Measurements from ENCODE around the gene KCNJ16.

DNA sequence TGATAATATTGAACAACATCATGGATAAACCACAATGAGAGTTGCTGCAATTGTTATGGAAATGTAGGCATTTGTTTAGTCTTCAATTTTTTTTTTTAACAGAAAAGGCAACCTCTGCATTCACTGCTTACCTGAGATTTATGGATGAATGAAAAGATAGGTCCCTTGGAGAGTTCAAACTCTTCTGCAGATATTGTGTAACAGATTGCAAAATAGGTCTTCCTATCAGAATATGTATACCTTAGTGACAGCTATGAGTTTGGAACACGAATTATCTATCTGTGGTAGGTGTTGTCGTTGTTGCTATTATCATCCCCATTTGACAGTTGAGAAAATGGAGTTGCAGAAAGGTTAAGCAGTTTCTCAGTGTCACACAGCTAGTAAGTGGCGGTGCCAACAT lies 1.2 kb upstream of the KCNJ16 start:
- TF ChIP-seq, protein P1, sequence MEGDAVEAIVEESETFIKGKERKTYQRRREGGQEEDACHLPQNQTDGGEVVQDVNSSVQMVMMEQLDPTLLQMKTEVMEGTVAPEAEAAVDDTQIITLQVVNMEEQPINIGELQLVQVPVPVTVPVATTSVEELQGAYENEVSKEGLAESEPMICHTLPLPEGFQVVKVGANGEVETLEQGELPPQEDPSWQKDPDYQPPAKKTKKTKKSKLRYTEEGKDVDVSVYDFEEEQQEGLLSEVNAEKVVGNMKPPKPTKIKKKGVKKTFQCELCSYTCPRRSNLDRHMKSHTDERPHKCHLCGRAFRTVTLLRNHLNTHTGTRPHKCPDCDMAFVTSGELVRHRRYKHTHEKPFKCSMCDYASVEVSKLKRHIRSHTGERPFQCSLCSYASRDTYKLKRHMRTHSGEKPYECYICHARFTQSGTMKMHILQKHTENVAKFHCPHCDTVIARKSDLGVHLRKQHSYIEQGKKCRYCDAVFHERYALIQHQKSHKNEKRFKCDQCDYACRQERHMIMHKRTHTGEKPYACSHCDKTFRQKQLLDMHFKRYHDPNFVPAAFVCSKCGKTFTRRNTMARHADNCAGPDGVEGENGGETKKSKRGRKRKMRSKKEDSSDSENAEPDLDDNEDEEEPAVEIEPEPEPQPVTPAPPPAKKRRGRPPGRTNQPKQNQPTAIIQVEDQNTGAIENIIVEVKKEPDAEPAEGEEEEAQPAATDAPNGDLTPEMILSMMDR (IDR thresholded peaks at IDR 0.05): no peak
- TF ChIP-seq EP300 (IDR thresholded peaks at IDR 0.05) (no peak), POLR2A (IDR thresholded peaks at IDR 0.05) (no peak)
